GM21528 (cell line): ENCODE results near the gene KLHL41.
"Not testable (repeated sequence)": the region's sequence is repeated elsewhere in the genome, so short reads cannot be mapped to it uniquely, and the experiment has no call there.

Experiments
- ATAC-seq: cut with Tn5 transposase; IDR thresholded peaks from one replicate; pipeline ENCODE4 v1.9.1; 2021; ENCODE audit warnings: mild to moderate bottlenecking, moderate library complexity; ENCODE audit not compliant: unreplicated experiment, low FRiP score

Gene KLHL41

DNA sequence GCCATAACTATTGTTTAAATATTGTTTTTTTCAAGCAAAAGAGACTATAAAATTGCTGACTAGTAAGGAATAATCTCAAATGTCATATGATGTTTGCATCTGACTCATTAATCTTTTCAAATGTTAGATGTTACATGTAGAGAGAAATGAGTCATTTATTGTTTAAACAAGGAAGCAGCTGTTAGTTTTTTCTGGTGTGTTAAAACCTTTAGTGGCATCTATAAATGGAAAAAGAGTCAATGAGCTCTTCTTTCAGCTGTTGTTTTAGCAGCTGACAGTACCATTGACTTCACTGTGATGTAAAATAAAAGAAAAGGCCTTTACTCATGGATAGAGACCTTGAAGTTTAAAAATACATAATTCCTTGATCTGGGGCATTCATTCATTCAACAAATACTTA is 1.8 kb upstream of the KLHL41 start:
- no peak for ATAC-seq

DNA sequence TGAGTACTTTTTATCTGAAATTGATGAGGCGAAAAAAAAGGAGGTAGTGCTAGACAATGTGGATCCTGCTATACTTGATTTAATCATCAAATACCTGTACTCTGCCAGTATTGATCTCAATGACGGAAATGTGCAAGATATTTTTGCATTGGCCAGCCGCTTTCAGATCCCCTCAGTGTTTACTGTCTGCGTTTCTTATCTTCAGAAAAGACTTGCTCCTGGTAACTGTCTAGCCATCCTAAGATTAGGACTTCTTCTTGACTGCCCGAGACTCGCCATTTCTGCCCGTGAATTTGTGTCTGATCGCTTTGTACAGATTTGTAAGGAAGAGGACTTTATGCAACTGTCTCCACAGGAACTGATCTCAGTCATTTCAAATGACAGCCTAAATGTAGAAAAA is 453 bp downstream of the KLHL41 start:
- ATAC-seq, result no peak

DNA sequence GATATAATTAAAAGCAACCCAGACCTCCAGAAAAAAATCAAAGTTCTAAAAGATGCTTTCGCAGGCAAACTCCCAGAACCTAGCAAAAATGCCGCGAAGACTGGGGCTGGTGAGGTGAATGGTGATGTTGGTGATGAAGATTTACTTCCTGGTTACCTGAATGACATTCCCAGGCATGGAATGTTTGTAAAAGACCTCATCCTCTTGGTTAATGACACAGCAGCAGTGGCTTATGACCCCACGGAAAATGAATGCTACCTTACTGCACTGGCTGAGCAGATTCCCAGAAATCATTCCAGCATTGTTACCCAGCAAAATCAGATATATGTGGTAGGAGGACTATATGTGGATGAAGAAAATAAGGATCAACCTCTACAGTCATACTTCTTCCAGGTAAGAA is 994 bp downstream of the KLHL41 start:
- ATAC-seq, result no peak

DNA sequence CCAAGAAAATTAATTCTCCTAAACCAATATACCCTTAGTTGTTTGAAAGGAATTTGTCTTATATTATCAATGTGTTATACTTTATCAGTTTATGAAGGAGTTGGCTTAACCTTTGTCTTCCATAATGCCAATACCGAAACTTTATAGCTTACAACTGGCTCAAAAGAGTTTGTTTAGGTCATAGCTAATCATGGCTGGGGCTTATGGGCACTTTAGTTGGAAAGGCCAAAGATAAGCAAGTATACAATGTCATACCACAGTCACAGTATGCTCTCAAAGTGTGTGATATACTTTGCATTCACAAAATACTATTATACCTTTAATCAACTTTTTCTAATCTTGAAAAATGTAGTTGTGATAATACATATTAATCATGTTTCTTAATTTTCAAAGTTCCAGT is 2.3 kb downstream of the KLHL41 start:
- ATAC-seq, result no peak

DNA sequence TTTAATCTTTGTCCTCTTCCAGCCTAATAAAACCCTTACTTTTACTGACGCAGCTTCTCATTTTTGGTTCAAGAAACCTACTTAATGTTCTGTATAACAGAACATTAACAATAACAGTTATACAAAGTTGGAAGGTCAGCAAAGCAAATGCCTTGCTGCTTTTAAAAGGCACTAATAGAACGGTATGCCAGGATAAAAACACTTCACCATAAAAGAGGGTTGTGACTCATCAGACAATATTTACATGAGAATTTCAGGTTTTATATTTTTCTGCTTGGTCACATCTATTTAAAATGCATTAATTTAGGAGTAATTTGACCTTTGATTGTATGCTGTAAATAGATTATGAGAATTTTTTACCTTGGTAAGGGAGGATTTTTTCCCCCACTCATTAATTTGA is 3.0 kb downstream of the KLHL41 start:
- ATAC-seq, result no peak

DNA sequence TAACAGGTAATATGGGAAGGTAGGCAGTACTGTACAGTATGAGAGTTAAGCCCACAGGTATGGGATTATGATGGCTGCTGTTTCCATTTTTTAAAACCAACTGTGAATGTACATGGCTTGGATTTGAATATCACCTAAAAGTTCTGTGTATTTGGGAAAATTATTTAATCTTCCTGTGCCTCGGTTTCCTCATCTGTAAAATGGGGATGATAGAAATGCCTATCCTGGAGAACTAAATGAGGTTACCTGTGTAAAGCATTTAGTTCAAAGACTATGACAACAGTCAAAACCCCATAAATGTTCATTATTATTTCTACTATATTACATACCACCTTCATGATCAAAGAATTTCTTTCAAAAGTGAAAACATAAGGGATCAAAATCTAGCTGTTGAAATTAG is 3.6 kb downstream of the KLHL41 start:
- ATAC-seq, result no peak

DNA sequence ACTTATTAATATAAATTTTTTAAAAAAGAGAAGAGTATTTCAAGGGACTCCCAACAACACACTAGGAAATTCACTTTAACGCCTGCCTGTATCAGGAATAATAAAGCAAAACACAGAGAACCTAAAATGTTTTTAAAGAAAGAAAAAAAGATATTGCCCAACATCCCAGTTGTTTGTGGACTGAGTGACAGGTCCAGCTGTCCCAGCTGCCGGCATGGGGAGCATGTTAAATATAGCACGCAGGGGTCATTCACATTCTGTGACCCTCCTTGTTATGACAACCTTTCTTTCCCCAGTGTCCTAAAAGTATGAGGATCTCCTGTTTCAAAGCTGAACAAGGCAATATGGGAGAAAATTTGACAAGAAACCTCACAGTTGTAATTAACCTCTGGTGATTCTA is 4.4 kb downstream of the KLHL41 start:
- ATAC-seq, result no peak

DNA sequence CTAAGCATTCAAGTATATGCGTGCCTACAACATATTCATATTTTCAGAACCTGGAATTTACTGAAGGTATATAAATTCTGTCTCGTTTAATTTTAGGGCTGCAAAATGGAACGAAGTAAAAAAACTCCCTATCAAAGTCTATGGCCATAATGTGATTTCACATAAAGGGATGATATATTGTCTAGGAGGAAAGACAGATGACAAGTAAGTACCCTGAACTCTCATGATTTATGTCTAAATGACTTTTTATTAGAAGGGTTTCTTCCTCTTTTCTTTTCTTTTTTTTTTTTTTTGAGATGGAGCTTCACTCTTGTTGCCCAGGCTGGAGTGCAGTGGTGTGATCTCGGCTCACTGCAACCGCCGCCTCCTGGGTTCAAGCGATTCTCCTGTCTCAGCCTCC is 5.3 kb downstream of the KLHL41 start:
- ATAC-seq, result not testable (repeated sequence)

DNA sequence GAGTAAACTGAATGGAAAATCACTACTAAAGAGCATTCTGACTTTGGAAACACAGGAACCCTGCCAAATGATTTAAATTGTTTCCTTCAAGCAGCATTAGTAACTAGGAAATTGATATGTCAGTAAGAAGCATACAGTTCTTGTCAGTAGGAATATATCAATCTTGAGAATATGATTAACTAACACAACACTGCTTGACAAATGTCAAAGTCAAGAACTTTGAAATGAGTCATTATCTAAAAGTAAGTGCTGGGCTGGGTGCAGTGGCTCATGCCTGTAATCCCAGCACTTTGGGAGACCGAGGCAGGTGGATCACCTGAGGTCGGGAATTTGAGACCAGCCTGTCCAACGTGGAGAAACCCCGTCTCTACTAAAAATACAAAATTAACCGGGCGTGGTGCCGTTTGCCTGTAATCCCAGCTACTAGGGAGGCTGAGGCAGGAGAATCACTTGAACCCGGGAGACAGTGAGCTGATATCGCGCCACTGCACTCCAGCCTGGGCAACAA is 7.0 kb downstream of the KLHL41 start:
- ATAC-seq, result not testable (repeated sequence)

DNA sequence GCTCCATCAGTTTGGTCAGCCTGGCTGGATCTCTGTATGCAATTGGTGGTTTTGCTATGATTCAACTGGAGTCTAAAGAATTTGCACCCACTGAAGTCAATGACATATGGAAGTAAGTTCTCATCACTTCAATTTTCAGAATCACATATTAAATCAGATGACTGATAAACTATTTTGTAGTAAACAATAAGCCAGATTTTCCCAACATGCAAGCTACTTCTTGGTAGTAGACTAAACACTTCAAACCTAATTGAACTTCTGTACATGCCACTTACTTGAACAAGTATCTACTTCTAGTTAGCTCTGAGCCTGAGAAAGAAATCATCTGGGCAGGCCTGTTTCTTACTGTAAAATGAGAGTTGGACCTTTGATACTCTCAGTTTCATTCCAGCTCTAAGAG is 11.4 kb downstream of the KLHL41 start:
- ATAC-seq, result no peak

DNA sequence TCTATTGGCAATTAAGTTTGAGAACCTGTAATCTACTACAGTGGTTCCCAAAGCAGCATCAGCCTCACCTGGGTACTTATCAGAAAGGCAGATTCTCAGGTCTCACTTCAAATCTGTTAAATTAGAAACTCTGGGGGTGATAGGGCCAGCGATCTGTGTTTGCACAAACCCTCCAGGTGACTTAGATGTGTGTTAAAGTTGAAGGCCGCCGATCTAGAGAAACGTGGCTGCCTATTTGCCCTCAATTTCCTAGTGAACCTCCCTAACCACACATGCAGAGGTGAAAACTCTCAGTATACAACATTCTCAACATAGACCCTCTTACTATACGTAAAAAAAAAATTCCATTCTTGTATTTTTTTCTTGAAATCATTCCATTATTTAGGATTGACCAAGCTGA is 14.2 kb downstream of the KLHL41 start:
- no peak for ATAC-seq

DNA sequence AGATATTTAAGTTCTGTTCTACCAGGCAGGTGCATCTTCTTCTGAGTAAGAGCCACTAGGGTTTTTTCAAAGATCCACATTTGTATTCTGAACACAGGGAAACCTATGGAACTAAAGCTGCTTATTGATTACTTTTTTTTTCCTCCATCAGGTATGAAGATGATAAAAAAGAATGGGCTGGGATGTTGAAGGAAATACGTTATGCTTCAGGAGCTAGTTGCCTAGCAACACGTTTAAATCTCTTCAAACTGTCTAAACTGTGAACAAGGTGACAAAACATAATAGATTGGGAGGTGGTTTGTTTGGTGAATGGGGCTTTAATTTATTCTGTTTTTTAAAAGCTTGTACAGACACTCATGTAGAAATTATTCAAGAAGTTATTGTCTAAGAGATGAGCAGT is 15.9 kb downstream of the KLHL41 start:
- ATAC-seq, result no peak

DNA sequence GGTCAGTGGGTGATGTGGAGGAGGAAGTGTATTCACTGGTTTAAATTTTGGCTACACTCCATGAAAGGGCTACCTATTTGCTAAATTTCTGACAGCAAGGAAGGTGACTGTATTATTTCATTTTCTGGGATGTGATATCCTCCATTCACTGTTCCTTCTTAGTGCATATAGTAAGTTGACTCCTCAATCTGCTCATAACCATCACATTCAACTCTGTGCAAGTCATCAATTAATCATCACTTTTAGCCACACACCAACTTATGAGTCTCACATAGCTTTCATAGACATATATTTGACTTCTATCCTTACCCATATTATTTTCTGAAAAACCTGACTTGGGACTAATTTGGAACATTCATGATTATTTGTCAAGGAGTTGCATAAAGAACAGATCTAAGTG is 16.9 kb downstream of the KLHL41 start:
- ATAC-seq, result no peak

DNA sequence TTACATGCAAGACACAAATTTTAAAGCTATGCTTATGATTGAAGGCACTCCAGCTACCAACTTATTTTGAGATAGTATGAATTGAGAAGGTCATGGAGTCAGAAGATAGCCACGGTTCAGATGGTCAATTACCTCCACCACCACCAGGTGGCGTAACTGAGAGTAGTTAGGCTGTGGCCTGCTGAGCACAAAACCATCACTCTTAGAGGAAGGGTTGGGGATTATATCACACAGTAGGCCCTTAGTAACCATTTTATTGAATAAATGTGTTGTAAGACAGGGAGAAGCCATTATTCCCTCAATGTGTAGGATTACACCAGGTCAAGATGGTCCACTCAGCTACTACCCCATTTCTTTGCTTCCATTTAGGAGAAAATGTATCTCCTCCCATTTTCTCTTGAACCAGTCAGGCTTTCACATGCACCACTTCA is 18.8 kb downstream of the KLHL41 start:
- peak; percentile 76 for ATAC-seq

DNA sequence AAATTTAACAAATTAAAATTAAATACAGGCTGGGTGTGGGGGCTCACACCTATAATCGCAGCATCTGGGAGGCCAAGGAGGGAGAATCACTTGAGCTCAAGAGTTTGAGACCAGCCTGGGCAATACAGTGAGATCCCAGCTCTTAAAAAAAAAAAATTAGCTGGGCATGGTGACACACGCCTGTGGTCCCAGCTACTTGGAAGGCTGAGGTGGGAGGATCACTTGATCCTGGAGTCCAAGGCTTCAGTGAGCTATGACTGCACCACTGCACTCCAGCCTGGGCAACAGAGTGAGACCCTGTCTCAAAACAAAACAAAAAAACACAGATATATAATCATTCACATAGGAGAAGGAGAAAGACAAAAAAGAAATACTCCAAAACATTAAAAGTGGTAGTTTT is 30.0 kb downstream of the KLHL41 start:
- ATAC-seq, result not testable (repeated sequence)

DNA sequence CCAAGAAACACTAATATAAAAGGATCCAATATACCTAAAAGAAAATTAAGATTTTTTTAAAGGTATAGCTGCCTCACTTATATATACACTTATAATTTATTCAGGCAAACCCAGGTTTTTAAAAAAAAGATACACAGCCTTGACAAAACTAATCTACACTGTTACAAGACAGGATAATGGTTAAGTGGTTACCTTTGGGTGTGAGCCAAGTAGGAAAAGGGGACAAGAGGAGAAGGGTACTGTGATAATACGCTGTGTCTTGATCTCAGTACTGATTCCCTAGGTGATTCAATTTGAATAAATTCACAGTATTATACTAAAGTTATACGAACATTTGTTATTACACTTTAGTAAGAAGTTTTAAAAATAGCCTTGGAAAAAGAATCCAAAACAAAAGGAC is 30.6 kb downstream of the KLHL41 start:
- ATAC-seq, result no peak

DNA sequence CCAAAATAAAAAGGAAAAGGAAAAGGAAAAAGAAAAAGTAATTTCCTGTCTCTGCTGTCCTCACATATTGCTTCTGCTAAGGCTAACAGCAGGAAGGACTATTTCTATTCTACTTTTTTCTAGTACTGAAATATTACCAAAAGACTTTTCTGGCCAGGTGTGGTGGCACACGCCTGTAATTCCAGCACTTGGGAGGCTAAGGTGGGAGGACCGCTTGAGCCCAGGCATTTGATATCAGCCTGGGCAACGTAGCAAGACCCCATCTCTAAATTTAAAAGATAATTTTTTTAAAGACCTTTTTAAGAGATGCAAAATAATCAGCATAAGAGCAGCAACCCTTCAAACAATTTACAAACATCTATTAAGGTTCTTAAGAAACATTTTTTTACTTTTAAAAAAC is 32.9 kb downstream of the KLHL41 start:
- no peak for ATAC-seq

DNA sequence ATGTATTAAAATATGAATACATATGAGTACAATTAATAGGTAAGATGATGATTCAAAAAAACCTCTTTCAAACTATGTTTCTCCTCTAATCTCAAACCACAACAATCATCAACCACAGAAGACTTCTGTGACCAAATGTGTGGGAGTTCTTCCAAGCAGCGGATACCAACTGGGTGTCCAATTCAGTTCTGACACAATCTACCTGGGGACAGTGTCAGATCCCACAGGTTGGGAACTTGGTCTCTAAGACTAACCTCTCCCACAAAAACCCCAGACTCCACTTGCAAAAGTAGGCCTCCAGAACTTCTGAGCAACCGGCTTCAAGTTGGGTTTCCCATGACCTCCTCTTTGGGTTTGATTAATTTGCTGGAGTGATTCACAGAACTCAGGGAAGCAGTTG is 37.3 kb downstream of the KLHL41 start:
- no peak for ATAC-seq

DNA sequence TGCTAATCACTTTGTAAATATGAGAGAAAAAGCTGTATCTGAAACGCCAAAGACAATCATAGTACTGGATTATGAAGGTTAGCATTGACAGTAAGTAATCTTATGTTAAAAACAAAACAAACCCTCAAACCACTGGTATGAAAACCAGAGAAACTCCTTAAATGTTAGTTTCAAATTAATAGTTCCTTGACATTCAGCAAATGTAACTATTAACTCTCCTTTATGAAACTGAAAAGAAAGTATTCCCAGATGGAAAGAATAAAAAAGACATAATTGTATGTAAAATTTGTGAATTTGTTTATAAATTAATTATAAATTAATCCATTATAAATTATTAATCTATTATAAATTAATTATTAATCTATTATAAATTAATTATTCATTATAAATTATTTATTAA is 51.9 kb downstream of the KLHL41 start:
- ATAC-seq, result no peak

DNA sequence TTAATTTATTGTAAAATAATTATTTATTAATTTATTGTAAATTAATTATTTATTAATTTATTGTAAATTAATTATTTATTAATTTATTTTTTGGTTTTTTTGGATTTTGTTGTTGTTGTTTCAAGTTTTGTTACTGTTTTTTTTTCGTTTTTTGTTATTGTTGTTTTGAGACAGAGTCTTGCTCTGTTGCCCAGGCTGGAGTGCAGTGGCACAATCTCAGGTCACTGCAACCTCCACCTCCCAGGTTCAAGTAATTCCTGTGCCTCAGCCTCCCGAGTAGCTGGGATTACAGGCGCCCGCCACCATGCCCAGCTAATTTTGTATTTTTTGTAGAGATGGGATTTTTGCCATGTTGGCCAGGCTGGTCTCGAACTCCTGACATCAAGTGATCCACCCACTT is 52.6 kb downstream of the KLHL41 start:
- ATAC-seq, result not testable (repeated sequence)

DNA sequence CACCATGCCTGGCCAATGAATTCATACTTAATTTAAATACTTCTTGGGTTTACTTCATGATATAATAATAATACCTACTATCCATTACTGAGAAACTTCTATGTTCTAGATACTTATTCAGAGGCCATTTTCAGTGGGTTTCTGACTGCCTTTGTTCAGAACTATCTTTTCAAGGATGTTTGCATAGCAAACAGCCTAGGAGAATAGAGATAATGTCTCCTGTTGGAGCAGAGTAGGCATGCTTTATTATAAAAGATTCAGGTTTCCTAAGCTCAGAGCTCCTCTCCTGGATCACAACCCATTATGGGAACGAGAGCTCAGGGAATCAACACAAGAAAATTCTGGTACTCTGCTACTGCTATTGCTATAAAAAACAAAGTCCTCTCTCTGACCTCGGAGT is 53.0 kb downstream of the KLHL41 start:
- ATAC-seq, result no peak

DNA sequence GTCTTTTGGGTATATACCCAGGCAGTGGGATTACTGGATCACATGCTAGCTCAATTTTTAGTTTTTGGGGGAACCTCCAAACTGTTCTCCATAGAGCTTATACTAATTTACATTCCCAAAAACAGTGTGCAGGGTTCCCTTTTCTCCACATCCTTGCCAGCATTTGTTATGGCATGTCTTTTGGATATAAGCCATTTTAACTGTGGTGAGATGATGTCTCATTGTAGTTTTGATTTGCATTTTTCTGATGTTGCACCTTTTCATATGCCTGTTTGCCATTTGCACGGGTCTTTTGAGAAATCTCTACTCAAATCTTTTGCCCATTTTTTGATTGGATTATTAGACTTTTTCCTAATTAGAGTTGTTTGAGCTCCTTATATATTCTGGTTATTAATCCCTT is 56.2 kb downstream of the KLHL41 start:
- no peak for ATAC-seq

DNA sequence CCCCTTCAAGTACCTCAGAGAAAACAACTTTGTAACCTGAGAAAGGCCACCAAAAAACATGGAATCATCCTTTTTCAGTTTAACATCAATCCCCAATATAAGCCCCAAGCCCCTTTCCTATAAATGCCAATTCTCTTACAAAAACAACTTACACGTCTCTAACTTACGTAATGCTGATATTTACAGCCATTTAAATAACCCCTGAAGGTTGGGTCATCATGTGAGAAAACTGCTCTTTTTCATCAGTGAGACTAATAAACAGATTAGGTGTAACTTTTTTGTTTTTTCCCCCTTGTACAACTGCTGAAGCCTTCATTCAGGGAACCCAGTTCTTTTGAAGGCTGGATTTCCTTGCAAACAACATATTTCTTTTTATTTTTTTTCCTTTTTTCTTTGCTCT is 60.4 kb downstream of the KLHL41 start:
- ATAC-seq, result no peak
